Measurements from ENCODE around the gene HDGF.
A peak's percentile ranks its signal among the peaks of the same experiment; 100 is the strongest.

HDGF gene

GRCh38 chr1:156714830-156715229 is 36.6 kb downstream of the HDGF start:
- DNase-seq: no peak

DNA sequence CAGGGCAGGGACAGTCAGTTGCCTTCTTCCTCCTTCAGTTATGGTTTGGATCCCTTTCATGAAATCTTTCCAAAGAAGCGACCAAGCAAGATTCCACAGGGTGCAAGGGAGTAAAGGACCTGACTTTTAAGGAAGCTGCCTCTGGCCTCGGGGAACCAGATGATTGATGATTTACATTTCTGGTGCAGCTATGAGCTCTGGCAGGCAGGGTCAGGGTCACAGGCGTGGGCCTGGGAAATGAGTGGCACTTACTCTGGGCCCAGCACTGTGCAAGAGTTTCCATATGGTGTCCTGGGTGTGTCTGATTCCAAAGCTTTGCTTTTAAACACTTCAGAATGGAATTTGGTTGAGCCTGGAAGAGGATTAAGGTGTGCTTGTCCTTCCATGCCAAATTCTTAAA is 38.8 kb downstream of the HDGF start:
- DNase-seq: no peak

- DNase-seq: no peak
Measured at GRCh38 chr1:156711011-156711817, 40.3 kb downstream of the HDGF start.

DNA sequence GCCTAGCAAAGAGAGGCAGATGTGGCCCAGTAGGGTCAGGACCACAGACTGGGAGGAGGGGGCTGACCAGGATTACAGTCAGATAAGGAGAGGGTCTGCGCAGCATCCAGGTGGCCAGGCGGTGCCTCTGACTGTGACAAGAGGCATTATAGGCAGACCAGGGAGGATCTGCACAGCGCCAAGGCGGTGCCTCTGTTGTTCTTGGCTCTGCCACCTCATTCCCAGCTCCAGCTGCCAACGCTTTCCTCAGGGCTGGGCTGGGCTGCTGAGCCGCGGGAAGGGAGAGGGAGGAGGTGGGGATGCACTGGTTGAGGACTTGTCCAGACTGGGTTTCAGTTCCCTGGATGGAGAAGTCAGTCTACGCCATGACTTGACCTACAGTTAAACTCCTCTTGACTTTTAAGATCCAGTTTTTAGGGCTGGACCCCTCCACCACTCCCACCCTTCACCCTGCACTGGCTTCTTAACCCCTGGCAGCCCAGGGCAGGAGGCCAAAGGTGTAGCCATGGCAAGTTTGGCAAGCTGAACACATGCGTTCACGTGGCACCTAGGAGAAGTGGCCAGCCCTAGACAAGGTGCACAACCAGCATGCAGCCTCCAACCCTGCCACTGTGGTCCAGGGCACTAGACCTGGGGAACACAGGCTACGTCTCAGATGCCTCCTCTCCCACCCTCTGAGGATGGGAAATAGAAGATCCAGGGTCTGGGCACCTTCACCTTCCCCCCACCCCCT is 41.6 kb downstream of the HDGF start:
- no peak for DNase-seq

DNA sequence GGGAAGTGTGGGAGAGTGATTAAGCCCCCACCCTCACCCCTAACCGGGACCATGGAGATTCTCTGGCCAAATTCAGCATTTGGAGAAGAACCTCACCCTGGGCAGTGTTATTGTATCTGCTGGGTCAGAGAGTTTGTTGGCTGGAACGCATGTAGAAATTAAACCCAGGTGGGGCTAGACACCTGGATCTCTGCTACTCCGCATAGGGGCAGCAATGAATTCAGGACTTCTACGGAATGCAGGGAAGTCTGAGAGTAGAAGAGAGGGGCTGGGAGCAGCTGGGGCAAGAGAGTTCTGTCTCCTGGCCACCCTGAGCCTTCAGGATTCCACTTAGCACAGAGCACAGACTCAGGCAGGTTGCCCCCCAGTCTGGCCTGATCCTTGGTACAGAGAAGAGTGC is 42.4 kb downstream of the HDGF start:
- DNase-seq: no peak

GRCh38 chr1:156708218-156708661 is 43.2 kb downstream of the HDGF start:
- DNase-seq: no peak

- no peak for DNase-seq
Measured at GRCh38 chr1:156707417-156708217, 43.9 kb downstream of the HDGF start.

DNA sequence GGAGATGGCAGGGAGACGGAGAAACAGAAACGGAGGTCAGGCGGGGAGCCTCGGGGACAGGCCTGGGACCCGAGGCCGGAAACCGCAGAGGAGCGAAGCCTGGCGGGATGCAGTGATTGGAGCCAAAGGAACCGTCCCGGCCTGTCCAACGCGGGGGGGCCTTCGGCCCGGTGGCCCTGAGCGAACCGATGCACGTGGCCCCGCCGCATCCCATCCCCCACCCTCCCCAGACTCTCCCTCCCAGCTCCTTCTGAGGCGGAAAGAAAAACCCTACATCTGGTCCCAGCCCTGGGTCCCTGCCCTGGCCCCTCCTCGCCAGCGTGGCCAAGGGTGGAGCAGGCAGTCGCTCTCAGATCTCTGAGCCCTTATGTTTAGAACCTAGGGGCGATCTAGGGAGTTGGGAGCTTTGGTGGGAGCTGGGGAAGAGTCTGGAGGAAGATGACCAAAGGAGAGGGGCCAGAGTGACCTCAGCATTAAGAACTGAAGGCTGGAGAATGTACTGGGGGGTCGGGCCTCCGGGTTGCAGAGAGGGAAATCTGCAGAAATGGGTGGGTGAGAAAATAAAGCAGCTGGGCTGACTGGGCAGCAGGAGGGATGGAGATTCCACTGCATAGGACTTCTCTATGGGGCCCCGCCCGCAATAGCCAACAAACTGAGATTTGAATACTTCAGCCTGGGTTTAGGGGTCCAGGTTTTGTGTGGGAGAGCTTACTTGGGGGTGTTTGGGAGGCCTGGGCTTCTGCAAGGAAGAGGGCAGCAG is 44.6 kb downstream of the HDGF start:
- DNase-seq: no peak

GRCh38 chr1:156705918-156706656 is 45.4 kb downstream of the HDGF start:
- peak; percentile 51 for DNase-seq

DNA sequence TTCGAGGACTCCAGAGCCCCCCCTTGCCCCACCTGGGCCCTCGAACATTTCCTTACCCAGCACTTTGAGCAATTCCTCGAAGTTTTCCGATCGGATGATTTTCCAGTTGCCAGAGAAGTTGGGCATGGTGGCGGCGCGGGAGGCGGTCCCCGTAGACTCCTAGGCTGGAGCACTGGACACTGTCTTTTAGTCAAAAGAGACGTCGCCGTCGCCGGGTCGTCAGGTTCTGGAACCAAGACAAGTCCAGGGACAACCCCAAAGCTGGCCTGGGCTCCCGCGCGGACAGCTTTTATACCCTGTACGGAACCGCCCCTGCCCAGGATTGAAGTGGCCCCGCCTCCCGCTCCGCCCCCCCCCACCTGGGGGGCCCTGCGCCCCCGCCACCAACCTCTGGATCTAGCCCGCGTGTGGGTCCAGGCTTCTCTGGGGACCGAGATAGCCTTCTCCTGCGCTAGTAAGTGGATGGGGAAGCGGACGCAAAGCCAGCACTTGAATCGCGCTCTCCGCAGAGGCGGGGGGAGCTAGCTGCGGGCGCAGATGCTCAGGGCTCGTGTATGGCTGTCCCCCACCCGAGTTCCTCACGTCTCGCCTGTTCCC is 46.1 kb downstream of the HDGF start, which contains the start of gene CRABP2:
TSS of gene CRABP2 (minus strand) at position 263 of the 597 bp plus-strand sequence. CDS start at position 126, 137 bp downstream.
- DNase-seq: peak; percentile 38

DNA sequence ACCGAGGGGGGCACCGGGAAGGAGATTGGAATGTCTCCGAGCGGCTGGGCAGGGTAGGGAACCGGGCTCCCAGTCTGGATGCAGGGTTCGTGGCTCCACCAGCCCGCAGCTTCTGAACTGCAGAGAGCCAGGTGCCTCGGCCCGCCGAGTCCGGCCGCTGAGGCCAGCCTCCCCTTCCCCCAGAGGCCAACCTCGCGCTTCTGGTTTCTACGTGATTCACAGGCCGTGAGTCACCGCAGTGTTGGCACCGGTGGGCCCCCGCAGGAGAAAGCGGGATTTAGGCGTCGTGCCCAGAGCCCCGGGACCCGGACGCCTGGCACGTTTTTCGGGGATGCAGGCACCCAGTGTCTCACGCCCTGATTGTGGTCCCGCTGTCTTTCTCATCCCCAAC is 46.5 kb downstream of the HDGF start:
- peak; percentile 21 for DNase-seq

DNA sequence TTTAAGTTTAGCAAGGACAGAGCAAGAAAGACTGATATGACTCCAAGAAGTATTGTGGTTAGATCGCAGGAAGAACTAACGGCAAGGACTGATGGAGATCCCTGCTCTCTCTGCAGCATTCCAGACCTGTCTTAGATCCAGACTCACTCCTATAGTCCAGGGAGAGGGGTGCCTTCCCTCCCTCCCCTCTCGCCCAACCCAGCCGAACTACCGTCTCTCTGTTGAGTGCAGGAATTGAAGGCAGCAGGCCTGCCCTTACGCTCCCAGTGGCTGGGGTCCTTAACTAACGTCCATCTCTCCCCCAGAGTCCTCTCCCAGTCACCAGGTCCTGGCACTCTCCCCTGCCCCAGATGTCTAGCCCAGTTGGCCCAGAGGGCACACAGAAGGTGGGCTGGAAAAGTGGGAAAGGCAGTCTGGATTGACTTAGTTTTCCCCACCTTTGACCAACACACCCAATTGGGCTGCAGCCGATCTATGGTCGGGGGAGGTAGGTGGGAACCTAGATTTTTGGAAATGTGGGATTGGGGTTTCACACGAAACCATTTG is 47.2 kb downstream of the HDGF start:
- DNase-seq: no peak

DNA sequence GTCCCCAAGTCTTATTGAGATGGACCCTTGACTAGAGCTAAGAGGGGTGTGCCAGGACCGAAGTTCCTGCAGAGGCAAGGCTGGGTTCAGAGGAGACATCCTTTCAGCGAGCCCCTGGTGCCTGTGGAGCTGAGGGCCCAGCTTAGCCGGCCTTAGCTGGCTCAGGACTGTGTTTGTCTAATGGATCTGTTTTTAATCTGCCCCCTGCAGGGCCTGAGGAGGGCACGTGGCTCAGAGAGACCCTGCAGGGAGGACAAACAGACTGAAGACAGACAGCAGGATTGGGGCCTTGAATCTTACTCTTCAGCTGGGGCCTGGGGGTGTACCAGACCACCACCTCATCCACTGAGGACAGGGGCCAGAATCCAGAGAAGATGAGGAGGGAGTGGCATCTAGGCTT is 47.7 kb downstream of the HDGF start:
- DNase-seq: peak; percentile 64

DNA sequence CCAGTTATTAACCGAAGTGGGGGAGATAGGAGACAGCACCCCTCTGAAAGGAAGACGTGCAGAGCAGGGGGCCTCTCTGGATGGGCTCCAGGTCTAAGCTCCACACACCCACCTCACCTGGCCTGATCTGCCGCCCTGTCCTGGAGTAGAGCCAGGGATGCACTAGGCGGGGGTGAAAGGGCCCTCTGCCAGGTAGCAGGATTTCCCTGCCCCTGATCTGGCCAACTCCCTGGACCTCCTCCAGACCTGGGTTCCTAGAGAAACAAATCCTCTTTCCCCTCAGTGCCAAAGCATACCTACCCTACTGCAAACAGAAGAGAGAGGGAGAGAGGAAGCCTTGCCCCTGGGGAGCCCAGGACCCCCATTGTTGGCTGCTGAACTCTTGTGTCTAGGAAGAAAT is 48.1 kb downstream of the HDGF start:
- no peak for DNase-seq

DNA sequence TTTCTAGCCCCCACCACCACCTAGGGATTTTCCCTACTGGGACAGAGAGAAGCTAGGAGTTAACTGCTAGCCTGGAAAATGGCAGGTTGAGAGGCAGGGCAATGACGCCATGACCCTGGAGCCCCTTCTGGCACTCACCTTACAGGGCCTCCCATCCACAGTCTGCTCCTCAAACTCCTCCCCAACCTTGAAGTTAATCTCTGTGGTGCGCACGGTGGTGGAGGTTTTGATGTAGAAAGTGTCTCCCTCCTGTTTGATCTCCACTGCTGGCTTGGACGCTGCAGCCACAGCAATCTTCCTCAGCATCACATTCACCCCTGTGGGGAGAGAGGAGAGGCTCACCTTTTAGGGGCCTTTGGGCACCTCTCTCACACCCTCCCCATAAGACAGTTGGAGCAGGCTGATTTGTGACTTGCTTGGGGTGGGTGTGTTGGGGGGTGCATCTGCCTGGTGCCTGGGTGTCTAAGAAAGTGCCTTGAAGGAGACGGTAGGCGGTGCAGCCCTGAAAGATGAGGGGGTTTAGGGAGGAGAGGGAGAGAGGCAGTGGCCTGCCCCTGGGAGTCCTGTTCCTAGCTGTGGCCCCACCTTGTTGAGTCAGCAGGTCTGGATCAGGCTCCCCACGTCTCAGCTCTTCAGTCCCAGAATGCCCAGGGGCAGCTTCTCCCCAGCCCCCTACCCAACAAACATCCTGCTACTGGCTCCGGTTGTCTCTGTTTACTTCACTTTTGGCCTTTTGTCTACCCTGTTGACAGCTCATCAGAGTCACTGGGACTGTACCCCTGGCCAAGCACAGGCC is 50.5 kb downstream of the HDGF start:
- DNase-seq: no peak

- no peak for DNase-seq
Measured at GRCh38 chr1:156698995-156699394, 52.5 kb downstream of the HDGF start.

DNA sequence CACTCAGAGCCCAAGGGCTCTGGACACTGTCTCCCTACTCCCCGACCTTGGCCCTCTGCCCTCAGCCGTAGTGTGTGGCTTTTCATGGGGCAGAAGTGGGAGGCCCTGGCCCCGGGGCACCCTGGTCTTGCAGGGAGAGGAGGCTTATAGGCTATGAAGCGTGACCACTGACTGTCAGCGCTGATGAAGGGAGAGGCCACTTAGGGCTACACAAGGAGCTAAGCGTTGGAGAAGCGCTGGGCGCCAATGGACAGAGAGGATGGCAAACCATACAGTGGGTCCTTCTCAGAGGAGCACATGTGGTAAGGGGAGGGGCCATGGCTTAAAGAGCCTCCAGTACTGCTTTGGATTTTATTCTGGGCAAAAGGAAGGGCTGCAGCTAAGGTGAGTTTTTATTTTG is 54.0 kb downstream of the HDGF start:
- DNase-seq: no peak

GRCh38 chr1:156696755-156697154 is 54.7 kb downstream of the HDGF start:
- DNase-seq: no peak

- DNase-seq: no peak
Measured at GRCh38 chr1:156694690-156694962, 56.8 kb downstream of the HDGF start.

DNA sequence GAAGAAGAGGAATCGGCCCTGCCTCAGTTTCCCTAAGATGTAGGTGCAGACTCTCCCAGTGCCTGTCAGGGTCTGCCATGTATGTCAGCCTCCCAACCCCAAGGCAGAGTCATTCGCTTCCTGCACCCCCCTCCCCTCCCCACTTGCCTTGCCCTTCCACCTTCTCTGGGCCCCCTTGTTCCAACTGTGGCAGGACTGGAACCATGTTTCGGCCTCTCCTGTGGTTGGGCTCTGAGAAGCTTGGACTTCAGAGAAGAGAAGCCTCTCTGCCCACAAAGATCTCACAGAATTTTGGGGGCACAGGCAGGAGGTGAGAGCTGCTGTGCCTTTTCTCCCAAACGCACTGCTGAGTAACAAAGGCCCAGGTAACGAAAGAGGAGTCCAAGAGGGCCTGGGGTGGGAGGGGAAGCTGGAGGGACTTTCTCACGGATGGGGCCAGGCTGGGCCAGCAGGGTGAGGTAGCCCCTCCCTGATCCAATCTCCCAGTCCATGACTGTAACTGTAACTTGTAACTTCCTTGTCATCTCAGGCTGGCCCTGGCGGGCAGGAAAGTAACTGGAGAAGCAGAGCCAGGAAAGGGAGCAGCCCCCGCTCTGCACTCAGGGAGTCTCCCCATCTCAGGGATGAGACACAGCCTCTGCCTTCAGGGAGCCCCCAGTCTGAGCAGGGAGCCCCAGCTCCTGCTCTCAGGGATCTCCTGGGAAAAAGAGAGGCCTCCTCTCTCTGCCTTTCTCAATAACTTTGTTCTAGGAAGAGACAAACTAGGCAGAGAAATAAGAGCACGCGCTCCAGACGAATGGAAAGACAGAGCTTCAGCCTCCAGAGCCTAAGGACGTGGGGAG is 57.4 kb downstream of the HDGF start:
- no peak for DNase-seq

Data from NCI-H146 (cell line).